C4-2B (cell line): ENCODE results near the gene COL9A2.

Source experiments
- CTCF ChIP-seq: fragments of 450-650 bp; conservative IDR thresholded peaks from 2 replicates; pipeline ENCODE4 v1.5.1; 2017; ENCODE audit warnings: mild to moderate bottlenecking
- ZFX ChIP-seq: fragments of 450-650 bp; IDR thresholded peaks from 2 replicates; pipeline ENCODE4 v1.6.1; 2017

GRCh38 chr1:40341491-40342380 lies 24.6 kb upstream of the COL9A2 start:
- TF ChIP-seq CTCF (no peak), ZFX (no peak)
